ENCODE data around the gene JPH2.

DNA sequence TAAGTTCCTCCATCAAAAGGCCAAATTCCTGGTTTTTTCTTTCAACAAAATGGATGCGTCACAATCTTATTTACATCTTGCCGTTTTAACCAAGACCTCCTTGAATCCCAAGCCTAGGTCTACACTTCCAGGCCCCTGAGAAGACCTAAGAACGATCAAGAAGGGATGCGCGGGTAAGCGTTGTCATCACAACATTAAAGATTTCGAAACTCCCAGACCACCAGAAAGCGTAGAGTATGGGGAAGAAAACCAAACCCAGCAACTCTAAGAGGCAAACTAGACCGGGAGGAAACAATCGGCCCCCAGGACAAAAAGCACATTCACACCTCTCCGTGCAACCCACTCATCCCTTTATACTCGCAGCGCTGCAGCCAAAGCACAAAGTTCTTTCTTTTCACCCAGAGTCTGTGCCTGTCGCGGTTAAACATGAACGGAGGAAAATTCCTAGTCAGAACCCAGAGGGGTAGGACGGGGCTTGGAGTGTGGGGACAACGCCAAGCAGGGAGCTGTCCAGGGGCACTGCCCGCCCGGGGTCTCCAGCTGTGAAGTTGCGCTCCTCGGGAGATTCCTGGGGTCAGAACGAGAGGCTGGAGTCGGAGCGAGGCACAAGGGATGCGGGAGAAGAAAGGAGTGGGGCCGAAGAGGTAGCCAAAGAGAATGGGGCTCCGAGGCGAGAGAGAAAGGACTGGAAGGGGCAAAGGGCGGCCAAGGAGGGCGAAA is 22.9 kb upstream of the JPH2 start:
- TF ChIP-seq CTCF (IDR thresholded peaks at IDR 0.05; ENCODE audit: insufficient read depth, low read depth, low read length) (no peak), EZH2 (IDR thresholded peaks at IDR 0.05; ENCODE audit: insufficient read depth, low read length) (no peak)
